Pancreas (tissue), 10 donors: ENCODE results near the gene IGLL5. TPM values are rescaled to one million over a fixed set of nuclear protein-coding genes. Genes with fewer than 3 reads are reported as not detected.
A peak's percentile ranks its signal among the peaks of the same experiment; 100 is the strongest.

Experiments used
- ATAC-seq, 4 donors: fragments of 200-7000 bp; cut with Tn5 transposase; one replicate each; pipeline versions ENCODE4 v1.8.0 to v1.9.1; 2020; ENCODE audit warnings: mild to moderate bottlenecking in 4 of 4, moderate library complexity in 4 of 4
- DNase-seq, 6 donors: peaks; one replicate each; pipeline ENCODE4 v3.0.0-alpha.2; 2020
- FAIRE-seq: peaks from 2 replicates; lab custom pipeline; 2012; peaks lifted over from hg19 to GRCh38; lab: Jason Lieb, UNC
- H3K27ac ChIP-seq, 4 donors: fragments of 200-600 bp; sonication (generic); 1 replicate in 3 of 4; 2 replicates in 1 of 4; pipeline versions ENCODE4 v1.5.0 to v1.8.0; 2020
- H3K27me3 ChIP-seq, 4 donors: fragments of 200-600 bp; one replicate each; pipeline ENCODE4 v1.8.0; 2021
- H3K36me3 ChIP-seq, 3 donors: fragments of 200-600 bp; sonication (generic) in 1 of 3; one replicate each; pipeline versions ENCODE4 v1.5.0 to v1.8.0; 2020 to 2021
- H3K4me1 ChIP-seq, 3 donors: fragments of 200-600 bp; one replicate each; pipeline ENCODE4 v1.8.0; 2021
- H3K4me3 ChIP-seq, 4 donors: fragments of 200-600 bp; sonication (generic) in 2 of 4; one replicate each; pipeline versions ENCODE4 v1.5.0 to v1.8.0; 2020 to 2021
- H3K9me3 ChIP-seq, 4 donors: fragments of 200-600 bp; one replicate each; pipeline ENCODE4 v1.8.0; 2021
- WGBS, 2 donors: extraction: QIAGEN DNeasy Blood & Tissue Kit; methylation state at CpG; one replicate each; pipeline ENCODE4 v1.1.7; 2013; 5-methylcytosine and 5-hydroxymethylcytosine counted together
- intact Hi-C, 3 donors: fragments of 100-400 bp; cut with DNase I; formaldehyde crosslinking; loops; one replicate each; pipeline versions ENCODE4 v1.11.1 to v1.14.2; 2022
- polyA plus RNA-seq, 2 donors: library from polyadenylated mRNA; stranded (reverse); fragments of 200-250 nt; gene quantifications; one replicate each; pipeline ENCODE4 v1.2.3, GENCODE V29; 2013
- total RNA-seq, 6 donors: library from RNA; stranded (reverse); fragmentation: NEBNext Ultra II Directional in 4 of 6; extraction: Animal tissue kit (Norgen Biotek cat#: 25700) in 4 of 6; gene quantifications; one replicate each; pipeline versions ENCODE4 v1.2.1 to v1.2.4, GENCODE V29; 2021 to 2023
- TF ChIP-seq, protein P1 (sequence below), 4 donors: fragments of 200-600 bp; sonication (generic) in 3 of 4; IDR thresholded peaks; one replicate each; pipeline versions ENCODE4 v1.5.0 to v1.8.0; 2021; ENCODE audit warnings: antibody characterized with exemption in 4 of 4
- donor health status: healthy with polysubstance abuse.
- donor health status: DM: no; HTN: no; CAD: no; lungs with moderate emphysema.
- donor health status: DM: no; HTN: no; CAD: no.
- donor health status: control.
- donor health status: control.
- donor health status: Bipolar disorder and iron deficiency.
- donor health status: DM: yes; HTN: yes; CAD: no.
- donor health status: DM: no; HTN: no; CAD: no.
- donor health status: DM: no; HTN: no; CAD: no.
- donor health status: DM: yes; HTN: yes; CAD: no.

IGLL5 gene
- total and polyA plus RNA-seq, 8 donors = 0.23 to 26.3 (median 0.72) TPM; not detected in 3

DNA sequence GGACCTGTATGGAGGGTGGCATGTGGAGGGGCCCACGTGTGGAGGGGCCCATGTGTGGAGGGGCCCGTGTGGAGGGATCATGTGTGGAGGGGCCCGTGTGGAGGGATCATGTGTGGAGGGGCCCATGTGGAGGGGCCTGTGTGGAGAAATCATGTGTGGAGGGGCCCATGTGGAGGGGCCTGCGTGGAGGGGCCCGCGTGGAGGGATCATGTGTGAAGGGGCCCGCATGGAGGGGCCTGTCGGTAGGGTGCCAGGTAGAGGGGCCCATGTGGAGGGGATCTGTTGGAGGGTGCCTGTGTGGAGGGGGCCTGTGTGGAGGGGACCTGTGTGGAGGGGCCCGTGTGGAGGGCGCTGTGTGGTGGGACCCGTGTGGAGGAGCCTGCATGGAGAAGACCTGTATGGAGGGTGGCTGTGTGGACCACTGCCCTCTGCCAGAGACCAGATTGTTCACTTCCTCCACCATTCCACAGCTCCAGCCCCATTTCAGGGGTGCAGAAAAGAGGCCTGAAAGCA is 47.0 kb downstream of the IGLL5 start:
- Histone ChIP-seq H3K4me3 (no peak overlapping the region), H3K27me3 (no peaks in the 10 kb centered on the region), H3K9me3 (no peaks in the 10 kb centered on the region), H3K27ac (no peak overlapping the region), H3K4me1 (no peaks in the 10 kb centered on the region), H3K36me3 (no peaks in the 10 kb centered on the region)
- no peak for ATAC-seq
- no peak for DNase-seq
- intact Hi-C loops = no loop called here
- 77 to 86% methylated on average over 9 to 11 of the region's 11 CpGs for WGBS, 2 donors
- no peak for FAIRE-seq
- TF ChIP-seq, protein P1, sequence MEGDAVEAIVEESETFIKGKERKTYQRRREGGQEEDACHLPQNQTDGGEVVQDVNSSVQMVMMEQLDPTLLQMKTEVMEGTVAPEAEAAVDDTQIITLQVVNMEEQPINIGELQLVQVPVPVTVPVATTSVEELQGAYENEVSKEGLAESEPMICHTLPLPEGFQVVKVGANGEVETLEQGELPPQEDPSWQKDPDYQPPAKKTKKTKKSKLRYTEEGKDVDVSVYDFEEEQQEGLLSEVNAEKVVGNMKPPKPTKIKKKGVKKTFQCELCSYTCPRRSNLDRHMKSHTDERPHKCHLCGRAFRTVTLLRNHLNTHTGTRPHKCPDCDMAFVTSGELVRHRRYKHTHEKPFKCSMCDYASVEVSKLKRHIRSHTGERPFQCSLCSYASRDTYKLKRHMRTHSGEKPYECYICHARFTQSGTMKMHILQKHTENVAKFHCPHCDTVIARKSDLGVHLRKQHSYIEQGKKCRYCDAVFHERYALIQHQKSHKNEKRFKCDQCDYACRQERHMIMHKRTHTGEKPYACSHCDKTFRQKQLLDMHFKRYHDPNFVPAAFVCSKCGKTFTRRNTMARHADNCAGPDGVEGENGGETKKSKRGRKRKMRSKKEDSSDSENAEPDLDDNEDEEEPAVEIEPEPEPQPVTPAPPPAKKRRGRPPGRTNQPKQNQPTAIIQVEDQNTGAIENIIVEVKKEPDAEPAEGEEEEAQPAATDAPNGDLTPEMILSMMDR (IDR thresholded peaks at IDR 0.05) = no peak

DNA sequence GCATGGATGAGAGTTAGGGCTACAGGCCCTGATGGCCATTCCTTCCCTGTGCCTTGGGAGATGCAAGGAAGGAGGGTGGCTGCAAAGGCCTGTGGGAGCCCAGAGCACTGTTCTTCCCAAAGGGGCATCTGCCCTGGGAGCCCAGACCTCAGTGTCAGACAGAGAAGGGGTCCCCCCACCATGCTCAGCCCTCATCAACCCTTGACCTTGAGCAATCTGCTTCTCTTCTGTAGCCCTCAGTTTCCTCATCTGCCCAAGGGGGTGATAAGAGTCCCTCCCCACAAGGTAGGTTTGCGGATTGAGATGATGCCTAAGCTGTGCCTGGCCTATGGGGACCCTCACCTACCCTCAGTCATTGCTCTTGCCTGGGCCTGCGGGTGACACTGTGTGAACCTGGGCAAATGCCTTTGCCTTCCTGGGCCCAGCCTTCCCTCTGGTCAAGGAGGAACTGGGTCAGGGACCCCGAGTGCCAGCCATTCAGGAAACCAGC is 47.5 kb downstream of the IGLL5 start:
- intact Hi-C loops = no loop called here
- WGBS, 2 donors = 74 to 78% methylated on average over 3 of the region's 3 CpGs
- no peak for ATAC-seq
- FAIRE-seq = no peak
- Histone ChIP-seq H3K36me3 (no peaks in the 10 kb centered on the region), H3K27me3 (no peaks in the 10 kb centered on the region), H3K9me3 (no peaks in the 10 kb centered on the region), H3K4me1 (no peaks in the 10 kb centered on the region), H3K27ac (no peak overlapping the region), H3K4me3 (no peak overlapping the region)
- DNase-seq = no peak
- TF ChIP-seq, protein P1 (IDR thresholded peaks at IDR 0.05) = no peak

DNA sequence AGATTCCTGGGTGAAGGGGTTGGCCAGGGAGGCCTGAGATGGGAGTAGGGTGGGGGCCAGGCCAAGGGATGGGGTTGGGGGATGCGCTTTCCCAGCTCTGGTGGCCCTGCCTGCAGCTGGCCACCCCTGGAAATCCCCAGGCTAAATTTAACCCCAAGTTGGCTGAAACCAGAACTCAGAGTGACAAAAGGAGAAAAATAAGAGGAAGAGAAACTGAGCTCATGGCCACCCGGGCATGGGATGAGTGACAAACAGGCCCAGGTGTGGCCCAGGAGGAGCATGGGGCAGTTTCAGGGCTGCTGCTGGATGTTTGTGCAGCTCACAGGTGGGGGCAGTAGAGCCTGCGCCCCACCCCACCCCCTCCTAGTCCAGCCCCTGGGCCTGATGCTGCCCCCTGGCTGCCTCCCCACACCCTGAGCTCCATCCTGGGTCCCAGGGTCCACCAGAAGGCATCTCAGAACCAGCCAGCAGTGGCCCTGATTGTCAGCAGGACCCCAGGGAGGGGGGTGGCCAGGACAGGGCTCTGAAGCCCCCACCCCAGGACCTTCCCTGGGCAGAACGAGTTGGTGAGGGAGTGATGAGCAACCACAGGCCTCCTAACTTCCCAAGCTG is 48.0 kb downstream of the IGLL5 start:
- FAIRE-seq (no peak), DNase-seq (no peak), ATAC-seq (peak in 1 of 4 donors; percentile 28)
- WGBS, 2 donors = 71 to 75% methylated on average over 3 to 4 of the region's 4 CpGs
- Histone ChIP-seq H3K4me3 (no peak overlapping the region), H3K9me3 (no peaks in the 10 kb centered on the region), H3K36me3 (no peaks in the 10 kb centered on the region), H3K4me1 (no peaks in the 10 kb centered on the region), H3K27ac (no peak overlapping the region), H3K27me3 (no peaks in the 10 kb centered on the region)
- intact Hi-C loops = no loop called here
- TF ChIP-seq, protein P1 (IDR thresholded peaks at IDR 0.05) = no peak

DNA sequence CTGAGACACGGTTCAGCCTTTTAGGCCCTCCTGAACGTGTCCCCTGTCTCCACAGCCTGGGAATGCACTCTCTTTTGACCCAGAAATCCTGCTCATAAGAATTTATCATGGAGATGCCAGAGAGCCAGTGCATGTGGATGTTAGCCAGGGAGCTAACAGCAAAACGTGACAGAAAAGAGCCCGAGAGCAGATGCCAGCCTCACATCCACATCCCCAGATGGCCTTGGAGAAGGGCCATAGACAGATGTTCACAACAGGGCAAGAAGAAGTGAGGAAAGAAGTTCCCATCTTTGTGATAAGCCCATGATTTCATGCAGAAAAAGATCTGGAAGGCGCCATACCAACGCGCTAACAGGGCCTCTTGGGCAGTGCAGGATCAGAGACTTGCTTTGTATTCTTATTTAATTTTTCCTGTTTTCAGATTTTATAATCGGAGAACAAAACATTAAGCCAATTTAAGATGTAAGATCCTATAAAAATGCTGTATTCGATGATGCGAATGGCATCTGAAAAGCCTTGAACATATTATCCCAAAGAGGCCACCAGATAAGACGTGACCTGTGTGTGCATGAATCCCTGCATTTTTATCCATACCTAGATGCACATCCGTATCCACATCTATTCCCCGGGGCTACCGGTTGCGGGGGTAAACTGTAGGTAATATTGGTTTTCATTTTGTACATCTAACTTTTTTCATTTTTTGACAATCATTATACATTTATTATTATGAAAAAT is 48.7 kb downstream of the IGLL5 start:
- 79 to 87% methylated on average over 15 of the region's 15 CpGs for WGBS, 2 donors
- FAIRE-seq (no peak), DNase-seq (no peak), ATAC-seq (no peak)
- Histone ChIP-seq H3K4me3 (no peak overlapping the region), H3K4me1 (no peaks in the 10 kb centered on the region), H3K9me3 (no peaks in the 10 kb centered on the region), H3K36me3 (no peaks in the 10 kb centered on the region), H3K27ac (no peak overlapping the region), H3K27me3 (no peaks in the 10 kb centered on the region)
- TF ChIP-seq, protein P1 (IDR thresholded peaks at IDR 0.05) = no peak
- intact Hi-C loops = no loop called here
